IMR-90 (cell line): ENCODE data around the gene CLNS1A. TPM values are rescaled to one million over a fixed set of nuclear protein-coding genes. Genes with fewer than 3 reads are reported as not detected.

Experiments used
- ATAC-seq: fragments of 200-7000 bp; cut with Tn5 transposase; 2 replicates; pipeline ENCODE4 v1.9.1; 2020; ENCODE audit warnings: low read depth, mild to moderate bottlenecking, moderate library complexity
- BruUV-seq: library from RNA; stranded (reverse); fragments of 400-500 nt; replicated peaks from 2 replicates; lab custom pipeline; 2021; lab: Mats Ljungman, UMichigan
- CTCF ChIA-PET: fragments of 300-600 bp; formaldehyde crosslinking; extraction: SDS; loops from one replicate; lab custom pipeline; 2021; ENCODE audit warnings: antibody characterized with exemption; lab: Yijun Ruan, JAX
- POLR2A ChIA-PET: fragments of 300-600 bp; sonication (Branson Sonifier 250); formaldehyde crosslinking; loops from one replicate; lab custom pipeline; 2022; ENCODE audit warnings: antibody characterized with exemption; ENCODE audit not compliant: unreplicated experiment; lab: Charles Lee
- DNase-seq: peaks from one replicate; pipeline ENCODE4 v3.0.0; 2013
- H2AFZ ChIP-seq: replicated peaks from 2 replicates; pipeline ENCODE3; 2013; ENCODE audit warnings: low read length, mild to moderate bottlenecking; ENCODE audit not compliant: poor library complexity
- H2AK5ac ChIP-seq: 2 replicates; pipeline ENCODE4 v1.6.1; 2013; ENCODE audit warnings: low read depth, low read length, inconsistent platforms
- H2AK9ac ChIP-seq: replicated peaks from 2 replicates; pipeline ENCODE3; 2013; ENCODE audit warnings: mild to moderate bottlenecking, low read depth, low read length, moderate library complexity; ENCODE audit not compliant: poor library complexity
- H2BK120ac ChIP-seq: 2 replicates; pipeline ENCODE4 v1.6.1; 2013; ENCODE audit warnings: low read depth, low read length, inconsistent platforms
- H2BK15ac ChIP-seq: 3 replicates; pipeline ENCODE4 v1.6.1; 2013; ENCODE audit warnings: low read depth, low read length, inconsistent platforms
- H2BK20ac ChIP-seq: 2 replicates; pipeline ENCODE4 v1.6.1; 2013; ENCODE audit warnings: low read depth, mild to moderate bottlenecking, inconsistent platforms, low read length, moderate library complexity
- H2BK5ac ChIP-seq: 2 replicates; pipeline ENCODE4 v1.6.1; 2013; ENCODE audit warnings: mild to moderate bottlenecking, low read depth, low read length, inconsistent platforms; ENCODE audit not compliant: poor library complexity, severe bottlenecking
- H3K14ac ChIP-seq: replicated peaks from 2 replicates; pipeline ENCODE4 v1.6.1; 2013; ENCODE audit warnings: low read depth, low read length, inconsistent platforms
- H3K18ac ChIP-seq: 2 replicates; pipeline ENCODE4 v1.6.1; 2013; ENCODE audit warnings: low read depth, low read length, control low read depth
- H3K23ac ChIP-seq: 2 replicates; pipeline ENCODE4 v1.6.1; 2013; ENCODE audit warnings: low read depth, low read length, inconsistent platforms
- H3K27ac ChIP-seq: 2 replicates; pipeline ENCODE4 v1.5.1; 2013; ENCODE audit warnings: mild to moderate bottlenecking, control low read depth, low read length; ENCODE audit not compliant: insufficient read depth
- H3K27me3 ChIP-seq: 2 replicates; pipeline ENCODE4 v1.6.1; 2013; ENCODE audit warnings: low read length; ENCODE audit not compliant: control insufficient read depth, insufficient read depth
- H3K36me3 ChIP-seq: 2 replicates; pipeline ENCODE4 v1.6.1; 2013; ENCODE audit warnings: low read length, mixed read lengths; ENCODE audit not compliant: control insufficient read depth, insufficient read depth
- H3K4ac ChIP-seq: 2 replicates; pipeline ENCODE4 v1.6.1; 2013; ENCODE audit warnings: low read depth, low read length, inconsistent platforms
- H3K4me1 ChIP-seq: 2 replicates; pipeline ENCODE4 v1.6.1; 2013; ENCODE audit warnings: low read length, mixed read lengths; ENCODE audit not compliant: control insufficient read depth, insufficient read depth
- H3K4me2 ChIP-seq: 2 replicates; pipeline ENCODE4 v1.6.1; 2013; ENCODE audit warnings: low read depth, mild to moderate bottlenecking, control low read depth, low read length, moderate library complexity
- H3K4me3 ChIP-seq: 2 replicates; pipeline ENCODE4 v1.5.1; 2013; ENCODE audit warnings: low read depth, mild to moderate bottlenecking, control low read depth, low read length, moderate library complexity; ENCODE audit not compliant: insufficient read depth
- H3K56ac ChIP-seq: 2 replicates; pipeline ENCODE4 v1.6.1; 2013; ENCODE audit warnings: low read length, inconsistent platforms; ENCODE audit not compliant: insufficient read depth; ENCODE audit errors: extremely low read depth
- H3K79me1 ChIP-seq, 2 experiments: 2 replicates each; pipeline ENCODE4 v1.6.1; 2013; ENCODE audit warnings: low read length in 2 of 2, inconsistent platforms in 1 of 2, low read depth in 1 of 2
- H3K9ac ChIP-seq: 2 replicates; pipeline ENCODE4 v1.6.1; 2013; ENCODE audit warnings: low read depth, low read length, control low read depth
- H3K9me1 ChIP-seq: 2 replicates; pipeline ENCODE4 v1.6.1; 2013; ENCODE audit warnings: low read length, inconsistent platforms; ENCODE audit not compliant: insufficient read depth
- H3K9me3 ChIP-seq: 2 replicates; pipeline ENCODE4 v1.6.1; 2013; ENCODE audit warnings: low read length; ENCODE audit not compliant: control insufficient read depth, insufficient read depth
- H4K20me1 ChIP-seq: 2 replicates; pipeline ENCODE4 v1.6.1; 2013; ENCODE audit warnings: low read length, inconsistent platforms; ENCODE audit not compliant: insufficient read depth
- H4K5ac ChIP-seq: 2 replicates; pipeline ENCODE4 v1.6.1; 2013; ENCODE audit warnings: mild to moderate bottlenecking, low read depth, low read length, control low read depth
- H4K8ac ChIP-seq, 2 experiments: 2 replicates each; pipeline ENCODE4 v1.6.1; 2013; ENCODE audit warnings: low read depth in 2 of 2, low read length in 2 of 2, control low read depth in 1 of 2, inconsistent platforms in 1 of 2
- H4K91ac ChIP-seq: 2 replicates; pipeline ENCODE4 v1.6.1; 2013; ENCODE audit warnings: low read depth, low read length, inconsistent platforms; ENCODE audit not compliant: insufficient read depth
- BHLHE40 ChIP-seq: fragments of 150-350 bp; IDR thresholded peaks from 2 replicates; pipeline ENCODE4 v1.6.1; 2016; ENCODE audit warnings: mild to moderate bottlenecking, low read depth, low read length
- CEBPB ChIP-seq: IDR thresholded peaks from 2 replicates; pipeline ENCODE4 v1.6.1; 2012; ENCODE audit warnings: low read depth, low read length, improper control_type of control experiment
- CHD1 ChIP-seq: IDR thresholded peaks from 2 replicates; pipeline ENCODE4 v1.6.1; 2012; ENCODE audit warnings: low read depth, low read length, improper control_type of control experiment
- FOS ChIP-seq: fragments of 150-350 bp; IDR thresholded peaks from 2 replicates; pipeline ENCODE4 v1.6.1; 2016; ENCODE audit warnings: low read depth, low read length
- MAFK ChIP-seq: IDR thresholded peaks from 2 replicates; pipeline ENCODE4 v1.6.1; 2012; ENCODE audit warnings: low read depth, low read length, improper control_type of control experiment
- NFE2L2 ChIP-seq: fragments of 150-350 bp; IDR thresholded peaks from 2 replicates; pipeline ENCODE4 v1.6.1; 2016; ENCODE audit warnings: low read depth, mild to moderate bottlenecking, low read length
- RCOR1 ChIP-seq: IDR thresholded peaks from 2 replicates; pipeline ENCODE4 v1.6.1; 2012; ENCODE audit warnings: mild to moderate bottlenecking, low read length, improper control_type of control experiment; ENCODE audit not compliant: insufficient replicate concordance
- SMC3 ChIP-seq: fragments of 150-350 bp; IDR thresholded peaks from 2 replicates; pipeline ENCODE4 v1.6.1; 2016; ENCODE audit warnings: low read depth, mild to moderate bottlenecking, antibody characterized with exemption, low read length, moderate library complexity
- WGBS, 2 experiments: methylation state at CpG; one replicate each; pipeline versions ENCODE4 v1.1.5 to v1.1.7; 2013; ENCODE audit warnings: missing lambda C conversion rate in 2 of 2; ENCODE audit not compliant: insufficient read length in 1 of 2; ENCODE audit errors: extremely low coverage in 2 of 2; 5-methylcytosine and 5-hydroxymethylcytosine counted together
- dilution Hi-C: fragments of 300-500 bp; cut with HindIII; formaldehyde crosslinking; loops from one replicate; pipeline ENCODE4 v1.14.3; 2018; ENCODE audit warnings: low sequenced_read_pairs; ENCODE audit not compliant: unreplicated experiment
- in situ Hi-C: fragments of 300-500 bp; cut with MboI; formaldehyde crosslinking; loops from 3 replicates; pipeline ENCODE4 v1.14.3; 2019; ENCODE audit warnings: low sequenced_read_pairs, inconsistent platforms, mixed read lengths
- intact Hi-C: fragments of 100-400 bp; cut with micrococcal nuclease; formaldehyde crosslinking; loops from 2 replicates; pipeline ENCODE4 v1.10.0; 2022
- polyA plus RNA-seq, 3 experiments: library from polyadenylated mRNA; depleted of rRNA; stranded (reverse); fragments of >200 nt; gene quantifications; 2 replicates each; pipeline ENCODE4 v1.2.3, GENCODE V29; 2012; ENCODE audit warnings: low replicate concordance in 1 of 3
- total RNA-seq: library from RNA; depleted of rRNA; stranded (reverse); fragments of >200 nt; gene quantifications from 2 replicates; pipeline ENCODE4 v1.2.3, GENCODE V29; 2012
- TF ChIP-seq, protein P1 (sequence below): conservative IDR thresholded peaks from 2 replicates; pipeline ENCODE4 v1.5.1; 2012; ENCODE audit warnings: mild to moderate bottlenecking, low read depth, low read length, improper control_type of control experiment

The CLNS1A gene
- total and polyA plus RNA-seq, 2 of the 4 experiments (the other 2 are of a cell fraction): 66.7 to 97.0 TPM

DNA sequence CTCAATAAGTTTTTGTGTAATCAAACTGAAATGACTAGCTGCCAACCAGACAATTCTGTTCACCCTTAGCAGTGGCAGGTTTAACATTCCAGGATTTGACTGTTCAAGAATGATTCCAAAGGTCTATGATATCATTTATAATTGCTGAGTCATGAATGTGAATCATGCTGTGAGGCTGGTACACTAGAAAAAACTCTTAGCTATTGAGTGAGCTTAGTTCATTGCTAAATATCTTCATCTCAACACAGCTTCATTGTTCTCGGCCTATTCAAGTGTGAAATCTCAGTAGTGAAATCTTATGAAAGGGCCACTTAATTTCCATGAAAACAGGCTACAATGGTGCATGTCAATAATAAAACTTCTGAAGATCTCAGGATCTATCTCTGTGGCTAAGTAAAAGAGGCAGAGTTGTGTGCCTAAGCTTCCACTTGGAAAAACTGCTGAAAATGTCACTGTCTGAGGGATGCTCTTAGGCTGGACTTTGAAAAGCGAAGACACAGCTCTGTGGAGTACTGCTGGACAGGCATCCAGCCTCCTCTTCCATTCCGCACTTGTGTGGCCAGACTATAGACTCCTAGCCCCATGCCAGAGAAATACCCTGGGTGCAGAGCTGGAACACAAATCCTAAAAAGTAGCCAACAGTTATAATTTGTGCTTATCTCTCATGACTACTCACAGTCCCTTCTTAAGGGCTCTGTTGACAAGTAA lies 35.1 kb downstream of the CLNS1A start:
- Histone ChIP-seq H2BK15ac (peak overlapping the region; percentile 16; the same call in 1 of the 3 replicates), H3K18ac (peak overlapping the region; percentile 74; the same call in 1 of the 2 replicates), H3K4me3 (no peak overlapping the region), H3K4me1 (peaks cover 12% of the 10 kb centered on the region), H3K56ac (peak overlapping the region; percentile 1; the same call in 1 of the 2 replicates), H3K27me3 (no peaks in the 10 kb centered on the region), H3K4ac (peak overlapping the region; percentile 66), H3K23ac (0 out of 2 replicates have a peak overlapping the region, but pooled peaks have one; percentile 9), H4K5ac (peak overlapping the region; percentile 58), H3K4me2 (peak overlapping the region; percentile 69), H2AK5ac (peak overlapping the region; percentile 41), H4K8ac (peak overlapping the region; percentile 12 to 72; a peak in 2 of 4 replicates), H3K9me3 (no peaks in the 10 kb centered on the region), H2AFZ (no peak overlapping the region), H2BK5ac (peak overlapping the region; percentile 86), H2BK20ac (peak overlapping the region; percentile 79), H3K79me1 (no peaks in the 10 kb centered on the region; a peak in 1 of 4 replicates), H3K36me3 (peaks cover 1% of the 10 kb centered on the region), H3K14ac (peak overlapping the region; percentile 83), H3K9ac (0 out of 2 replicates have a peak overlapping the region, but pooled peaks have one; percentile 30), H4K91ac (peak overlapping the region; percentile 82), H3K9me1 (peaks cover 8% of the 10 kb centered on the region), H2AK9ac (peak overlapping the region; percentile 66), H2BK120ac (peak overlapping the region; percentile 86), H3K27ac (peak overlapping the region; percentile 74), H4K20me1 (no peaks in the 10 kb centered on the region)
- no TSS peak for BruUV-seq
- CTCF ChIA-PET: interaction anchor here (0.8 to 1.3 kb wide), 3 partner anchors 17 to 407 kb away, joined by 3 to 5 read pairs (median 4); no protein-coding TSS in a partner anchor
- in situ Hi-C loops (no loop called here), dilution Hi-C loops (no loop called here), intact Hi-C loops (no loop called here)
- WGBS, 2 experiments: no CpG with 5 or more reads among the region's 3 CpGs
- ATAC-seq (peak; percentile 91), DNase-seq (peak; percentile 90)
- POLR2A ChIA-PET: no interaction called here
- TF ChIP-seq CHD1 (no peak), RCOR1 (no peak), FOS (peak; percentile 85), MAFK (peak; percentile 100), SMC3 (no peak), CEBPB (peak; percentile 66), BHLHE40 (peak; percentile 59; the same call in 1 of the 2 replicates), NFE2L2 (peak; percentile 100)
- TF ChIP-seq, protein P1, sequence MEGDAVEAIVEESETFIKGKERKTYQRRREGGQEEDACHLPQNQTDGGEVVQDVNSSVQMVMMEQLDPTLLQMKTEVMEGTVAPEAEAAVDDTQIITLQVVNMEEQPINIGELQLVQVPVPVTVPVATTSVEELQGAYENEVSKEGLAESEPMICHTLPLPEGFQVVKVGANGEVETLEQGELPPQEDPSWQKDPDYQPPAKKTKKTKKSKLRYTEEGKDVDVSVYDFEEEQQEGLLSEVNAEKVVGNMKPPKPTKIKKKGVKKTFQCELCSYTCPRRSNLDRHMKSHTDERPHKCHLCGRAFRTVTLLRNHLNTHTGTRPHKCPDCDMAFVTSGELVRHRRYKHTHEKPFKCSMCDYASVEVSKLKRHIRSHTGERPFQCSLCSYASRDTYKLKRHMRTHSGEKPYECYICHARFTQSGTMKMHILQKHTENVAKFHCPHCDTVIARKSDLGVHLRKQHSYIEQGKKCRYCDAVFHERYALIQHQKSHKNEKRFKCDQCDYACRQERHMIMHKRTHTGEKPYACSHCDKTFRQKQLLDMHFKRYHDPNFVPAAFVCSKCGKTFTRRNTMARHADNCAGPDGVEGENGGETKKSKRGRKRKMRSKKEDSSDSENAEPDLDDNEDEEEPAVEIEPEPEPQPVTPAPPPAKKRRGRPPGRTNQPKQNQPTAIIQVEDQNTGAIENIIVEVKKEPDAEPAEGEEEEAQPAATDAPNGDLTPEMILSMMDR: no peak
